Jurkat, Clone E6-1 (cell line): ENCODE data around the gene EIF2B2.

Experiments used
- DNase-seq: peaks from one replicate; pipeline ENCODE4 v3.0.0-alpha.2; 2011; ENCODE audit warnings: low read depth, low spot score
- H3K4me3 ChIP-seq: 2 replicates; pipeline ENCODE4 v1.5.1; 2011; ENCODE audit warnings: mild to moderate bottlenecking, low read length, control low read depth, moderate library complexity

Gene EIF2B2

GRCh38 chr14:75025082-75025481 is 22.4 kb downstream of the EIF2B2 start:
- no peak overlapping the region for H3K4me3 ChIP-seq
- DNase-seq, result no peak

- no peak for DNase-seq
- no peak overlapping the region for H3K4me3 ChIP-seq
Measured at GRCh38 chr14:75025876-75026275, 23.2 kb downstream of the EIF2B2 start.

- H3K4me3 ChIP-seq, result no peak overlapping the region
Measured at GRCh38 chr14:75030147-75030546, 27.4 kb downstream of the EIF2B2 start.

GRCh38 chr14:75032939-75033338 is 30.2 kb downstream of the EIF2B2 start:
- no peak for DNase-seq
- no peak overlapping the region for H3K4me3 ChIP-seq

More at GRCh38 chr14:75030147-75030546, 27.4 kb downstream of the EIF2B2 start:
- no peak for DNase-seq

GRCh38 chr14:75040507-75040906 is 37.8 kb downstream of the EIF2B2 start:
- DNase-seq, result no peak
- H3K4me3 ChIP-seq, result no peak overlapping the region

GRCh38 chr14:75040959-75041358 is 38.2 kb downstream of the EIF2B2 start:
- H3K4me3 ChIP-seq, result no peak overlapping the region
- DNase-seq, result no peak

- H3K4me3 ChIP-seq, result no peak overlapping the region
- no peak for DNase-seq
Measured at GRCh38 chr14:75041613-75042012, 38.9 kb downstream of the EIF2B2 start.

- H3K4me3 ChIP-seq, result no peak overlapping the region
- no peak for DNase-seq
Measured at GRCh38 chr14:75042035-75042434, 39.3 kb downstream of the EIF2B2 start.

- H3K4me3 ChIP-seq, result no peak overlapping the region
- DNase-seq, result no peak
Measured at GRCh38 chr14:75044322-75044721, 41.6 kb downstream of the EIF2B2 start.

GRCh38 chr14:75044752-75045151 is 42.0 kb downstream of the EIF2B2 start:
- H3K4me3 ChIP-seq, result no peak overlapping the region
- no peak for DNase-seq

GRCh38 chr14:75046275-75046674 is 43.6 kb downstream of the EIF2B2 start:
- DNase-seq, result no peak
- H3K4me3 ChIP-seq, result no peak overlapping the region

GRCh38 chr14:75046899-75047298 is 44.2 kb downstream of the EIF2B2 start:
- no peak for DNase-seq

GRCh38 chr14:75047506-75047905 is 44.8 kb downstream of the EIF2B2 start:
- no peak for DNase-seq
- H3K4me3 ChIP-seq, result no peak overlapping the region

More at GRCh38 chr14:75046899-75047298, 44.2 kb downstream of the EIF2B2 start:
- H3K4me3 ChIP-seq, result no peak overlapping the region

GRCh38 chr14:75048101-75048500 is 45.4 kb downstream of the EIF2B2 start:
- no peak overlapping the region for H3K4me3 ChIP-seq
- no peak for DNase-seq

- no peak for DNase-seq
- no peak overlapping the region for H3K4me3 ChIP-seq
Measured at GRCh38 chr14:75049136-75049535, 46.4 kb downstream of the EIF2B2 start.

GRCh38 chr14:75049731-75050201 is 47.0 kb downstream of the EIF2B2 start:
- DNase-seq, result no peak
- no peak overlapping the region for H3K4me3 ChIP-seq

- no peak within 1 kb of the TSS for H3K4me3 ChIP-seq
Measured at GRCh38 chr14:75050852-75051555, 48.3 kb downstream of the EIF2B2 start, which contains the start of gene MLH3. MLH3 (minus strand) TSS chr14:75051467; CDS start chr14:75049655, 1,812 bp downstream.

GRCh38 chr14:75051556-75051899 is 48.8 kb downstream of the EIF2B2 start:
- no peak for DNase-seq
- H3K4me3 ChIP-seq, result no peak overlapping the region

More at GRCh38 chr14:75050852-75051555, 48.3 kb downstream of the EIF2B2 start, which contains the start of gene MLH3:
- no peak for DNase-seq

GRCh38 chr14:75053396-75054291 is 50.9 kb downstream of the EIF2B2 start:
- no peak for DNase-seq
- no peak overlapping the region for H3K4me3 ChIP-seq

- no peak for DNase-seq
Measured at GRCh38 chr14:75054421-75054820, 51.7 kb downstream of the EIF2B2 start.

More at GRCh38 chr14:75054421-75054820, 51.7 kb downstream of the EIF2B2 start:
- no peak overlapping the region for H3K4me3 ChIP-seq
